C4-2B (cell line): Measurements from ENCODE around the gene AGL.
"Not testable (repeated sequence)": the region's sequence is repeated elsewhere in the genome, so short reads cannot be mapped to it uniquely, and the experiment has no call there.

Experiments used
- CTCF ChIP-seq: fragments of 450-650 bp; conservative IDR thresholded peaks from 2 replicates; pipeline ENCODE4 v1.5.1; 2017; ENCODE audit warnings: mild to moderate bottlenecking
- ZFX ChIP-seq: fragments of 450-650 bp; IDR thresholded peaks from 2 replicates; pipeline ENCODE4 v1.6.1; 2017

- not testable (repeated sequence) for TF ChIP-seq CTCF, ZFX
Measured at GRCh38 chr1:99840353-99840752, 9.8 kb upstream of the AGL start.
